GOT3 (cell line): ENCODE results near the gene GAS6.
A peak's percentile ranks its signal among the peaks of the same experiment; 100 is the strongest.

Source experiments
- DNase-seq: peaks from one replicate; lab custom pipeline; 2025; ENCODE audit warnings: mixed read lengths; lab: John Stamatoyannopoulos, UW

The GAS6 gene

DNA sequence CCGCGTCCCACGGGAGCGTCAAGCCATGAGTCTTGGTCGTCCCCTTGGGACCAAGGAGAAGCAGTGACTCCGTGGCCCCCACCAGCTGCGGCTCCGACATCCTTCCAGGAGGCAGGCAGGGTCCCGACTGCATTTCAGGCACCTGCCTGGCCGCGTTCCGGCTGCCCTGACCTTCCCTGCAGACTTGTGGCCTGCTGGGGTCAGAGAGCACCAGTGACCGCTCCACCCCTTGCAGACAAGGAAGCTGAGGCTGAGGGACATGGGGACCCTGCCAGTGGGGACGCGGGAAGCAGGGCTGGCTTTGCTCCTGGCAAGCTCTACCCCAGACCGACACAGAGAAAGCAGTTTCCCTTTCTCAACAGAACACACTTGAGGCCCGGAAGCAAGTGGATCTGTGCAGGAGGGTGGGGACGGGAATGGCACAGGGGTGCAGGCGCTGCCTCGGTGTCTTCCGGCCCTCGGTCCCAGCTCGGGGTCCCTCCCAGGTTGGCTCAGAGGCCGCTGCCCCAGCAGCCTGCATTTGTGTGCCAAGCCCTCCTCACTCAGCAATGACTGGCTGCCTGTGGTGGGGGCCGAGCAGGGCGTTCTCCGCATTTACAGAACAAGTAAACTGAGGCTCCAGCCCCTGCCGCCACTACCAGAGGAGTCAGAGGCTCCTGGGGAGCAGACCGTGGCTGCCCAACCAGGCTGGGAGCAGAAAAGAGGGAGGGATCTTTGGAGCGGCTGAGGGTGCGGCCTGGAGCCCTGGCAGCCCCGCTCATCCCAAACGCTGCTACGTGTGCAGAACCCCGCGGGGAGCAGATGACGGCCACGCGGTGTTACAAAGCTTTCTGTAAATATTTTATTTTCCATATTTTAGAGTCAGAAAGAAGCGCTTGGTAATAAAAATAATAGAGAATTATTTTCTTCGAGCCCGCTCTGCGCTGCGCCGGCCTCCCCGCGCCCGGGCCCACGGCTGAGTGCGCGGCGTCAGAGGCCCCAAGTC lies 43.9 kb downstream of the GAS6 start:
- no peak for DNase-seq

- no peak for DNase-seq
Measured at GRCh38 chr13:113819341-113819730, 44.5 kb downstream of the GAS6 start.

- DNase-seq, result no peak
Measured at GRCh38 chr13:113818700-113819295, 45.1 kb downstream of the GAS6 start.

GRCh38 chr13:113817860-113818691 lies 45.8 kb downstream of the GAS6 start:
- DNase-seq, result no peak

DNA sequence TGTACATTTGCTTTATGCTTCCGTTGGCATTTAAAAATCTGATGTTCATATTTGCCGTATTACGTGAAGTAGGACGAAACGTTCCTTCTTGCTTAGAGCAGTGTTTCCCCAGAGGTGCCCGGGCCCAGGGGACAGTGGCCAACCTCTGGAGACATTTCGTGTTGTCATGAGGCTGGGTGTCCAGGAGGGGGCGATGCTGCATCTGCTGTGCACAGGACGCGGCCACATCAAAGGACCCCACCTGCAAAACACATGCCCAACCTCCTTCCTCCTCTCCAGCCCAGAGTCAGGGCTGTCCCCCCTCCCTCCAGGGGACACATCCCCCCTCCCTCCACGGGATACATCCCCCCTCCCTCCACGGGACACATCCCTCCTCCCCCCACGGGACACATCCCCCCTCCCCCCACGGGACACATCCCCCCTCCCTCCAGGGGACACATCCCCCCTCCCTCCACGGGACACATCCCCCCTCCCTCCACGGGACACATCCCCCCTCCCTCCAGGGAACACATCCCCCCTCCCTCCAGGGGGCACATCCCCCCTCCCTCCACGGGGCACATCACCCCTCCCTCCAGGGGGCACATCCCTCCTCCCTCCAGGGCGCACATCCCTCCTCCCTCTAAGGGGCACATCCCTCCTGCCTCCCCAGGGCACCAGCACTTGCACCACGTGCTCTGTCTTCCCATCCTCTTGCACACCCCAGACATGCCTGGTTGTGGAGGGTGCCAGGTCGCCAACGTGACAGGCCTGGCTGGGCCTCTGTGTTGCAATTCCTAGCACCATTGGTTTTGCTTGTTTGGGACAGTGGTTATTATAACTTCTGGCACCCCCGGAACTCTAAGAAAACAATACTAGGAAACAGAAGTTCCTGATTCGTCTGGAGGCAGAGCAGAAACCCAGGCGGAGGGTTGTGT lies 46.7 kb downstream of the GAS6 start:
- DNase-seq, result peak; percentile 65

DNA sequence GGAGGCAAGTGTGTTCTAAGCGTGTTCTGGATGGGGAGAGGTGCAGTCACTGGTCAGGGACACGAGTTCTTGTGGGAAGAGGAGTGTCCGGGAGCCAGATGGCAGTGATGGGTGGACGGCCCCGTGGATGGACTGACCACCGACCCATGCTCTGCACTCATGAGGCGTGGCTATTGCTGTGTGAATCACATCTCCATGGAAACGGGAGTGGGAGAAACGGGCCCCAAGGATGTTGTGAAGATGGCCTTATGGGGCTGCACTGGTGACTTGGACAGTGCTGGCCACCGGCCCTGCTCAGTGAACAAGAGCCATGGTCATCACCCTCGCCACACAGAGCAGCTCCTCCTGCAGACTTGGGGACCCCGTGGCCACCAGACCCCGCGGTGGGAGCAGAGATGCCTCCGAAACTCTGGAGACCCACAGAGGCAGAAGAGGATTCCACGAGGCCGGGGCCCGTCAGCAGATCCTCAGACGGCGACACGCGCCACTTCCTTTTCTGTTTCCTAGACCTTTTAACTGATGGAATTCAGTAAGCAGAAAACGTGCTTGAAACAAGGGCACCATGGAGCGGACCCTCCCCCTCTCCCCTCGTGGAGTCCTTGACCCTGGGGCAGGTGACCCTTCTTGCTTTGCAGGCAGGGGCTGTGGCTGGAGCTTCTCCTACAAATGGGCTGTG lies 47.5 kb downstream of the GAS6 start:
- no peak for DNase-seq

DNA sequence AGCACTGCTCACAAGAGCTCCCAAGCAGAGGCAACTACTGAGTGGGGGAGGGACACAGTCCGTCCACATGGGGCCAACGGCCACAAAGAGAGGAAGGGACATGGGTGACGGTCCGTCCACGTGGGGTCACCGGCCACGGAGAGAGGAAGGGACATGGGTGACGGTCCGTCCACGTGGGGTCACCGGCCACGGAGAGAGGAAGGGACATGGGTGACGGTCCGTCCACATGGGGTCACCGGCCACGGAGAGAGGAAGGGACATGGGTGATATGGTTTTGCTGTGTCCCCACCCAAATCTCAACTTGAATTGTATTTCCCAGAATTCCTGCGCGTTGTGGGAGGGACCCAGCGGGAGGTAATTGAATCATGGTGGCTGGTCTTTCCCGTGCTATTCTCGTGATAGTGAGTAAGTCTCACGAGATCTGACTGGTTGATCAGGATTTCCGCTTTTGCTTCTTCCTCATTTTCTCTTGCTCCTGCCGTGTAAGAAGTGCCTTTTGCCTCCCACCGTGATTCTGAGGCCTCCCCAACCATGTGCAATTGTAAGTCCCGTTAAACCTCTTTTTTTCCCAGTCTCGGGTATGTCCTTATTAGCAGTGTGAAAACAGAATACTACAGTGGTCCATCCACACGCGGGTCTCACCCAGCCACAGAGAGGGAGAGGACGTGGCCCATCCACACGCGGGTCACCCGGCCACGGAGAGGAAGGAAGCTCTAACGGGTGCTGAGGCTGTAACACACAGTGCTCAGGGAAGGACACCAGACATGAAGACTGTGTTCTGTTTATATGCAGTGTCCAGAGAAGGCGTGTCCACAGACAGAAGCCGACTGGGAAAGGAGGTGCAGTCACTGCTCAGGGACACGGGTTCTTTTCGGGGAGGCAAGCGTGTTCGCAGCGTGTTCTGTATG lies 48.5 kb downstream of the GAS6 start:
- no peak for DNase-seq

DNA sequence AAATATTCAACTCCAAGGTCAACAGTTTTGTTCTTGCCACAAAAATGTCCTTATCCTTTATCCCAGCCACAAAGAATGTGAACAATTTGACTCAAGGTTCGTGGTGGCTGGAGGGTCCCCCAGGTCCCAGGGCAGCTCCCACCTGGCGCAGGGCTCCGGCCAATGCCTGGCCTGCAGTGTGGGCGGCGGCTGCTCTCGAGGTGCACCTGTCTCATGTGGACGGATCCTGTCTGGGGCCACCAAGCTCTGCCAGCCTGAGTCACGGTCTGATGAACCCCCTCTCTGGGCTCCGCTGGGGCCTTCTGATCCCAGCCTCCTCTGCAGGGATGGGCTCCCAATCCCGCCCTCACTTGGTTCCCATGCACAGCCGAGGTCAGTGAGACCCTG lies 49.4 kb downstream of the GAS6 start:
- DNase-seq, result no peak

- no peak for DNase-seq
Measured at GRCh38 chr13:113813749-113814434, 50.0 kb downstream of the GAS6 start.

- no peak for DNase-seq
Measured at GRCh38 chr13:113813070-113813748, 50.7 kb downstream of the GAS6 start.

DNA sequence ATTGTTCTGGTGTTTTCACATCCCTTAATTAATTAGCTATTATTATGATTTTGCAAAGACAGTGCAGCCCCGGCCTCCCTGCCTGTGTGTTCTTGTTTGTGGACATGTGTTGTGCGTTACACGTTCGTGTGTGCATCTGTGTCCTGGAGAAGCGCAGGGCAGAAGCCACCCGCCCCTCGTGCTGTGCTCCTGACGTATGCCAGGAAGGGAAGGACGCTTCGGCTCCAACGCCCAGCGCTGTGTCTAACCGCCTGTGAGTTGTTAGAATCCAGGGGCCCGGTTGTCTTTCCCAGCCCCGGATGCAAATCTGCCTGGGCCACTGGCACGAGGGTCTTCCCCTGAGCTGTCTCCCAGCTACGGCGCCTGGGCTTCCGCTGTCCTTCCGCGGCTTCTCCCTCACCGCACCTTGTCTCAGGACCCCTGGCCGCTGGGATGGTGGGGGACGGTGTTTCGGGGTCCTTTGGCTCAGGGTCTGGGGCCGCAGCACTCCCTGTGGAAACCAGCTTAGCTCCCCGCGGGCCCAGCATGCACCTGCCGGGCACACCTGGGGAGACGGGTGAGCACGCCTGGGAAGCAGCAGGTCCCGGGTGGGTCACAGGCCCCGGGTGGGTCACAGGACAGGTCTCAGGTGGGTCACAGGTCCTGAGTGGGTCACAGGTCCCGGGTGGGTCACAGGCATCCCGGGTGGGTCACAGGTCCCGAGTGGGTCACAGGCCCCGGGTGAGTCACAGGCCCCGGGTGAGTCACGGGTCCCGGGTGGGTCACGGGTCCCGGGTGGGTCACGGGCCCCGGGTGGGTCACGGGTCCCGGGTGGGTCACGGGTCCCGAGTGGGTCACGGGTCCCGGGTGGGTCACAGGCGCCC lies 51.5 kb downstream of the GAS6 start:
- no peak for DNase-seq

DNA sequence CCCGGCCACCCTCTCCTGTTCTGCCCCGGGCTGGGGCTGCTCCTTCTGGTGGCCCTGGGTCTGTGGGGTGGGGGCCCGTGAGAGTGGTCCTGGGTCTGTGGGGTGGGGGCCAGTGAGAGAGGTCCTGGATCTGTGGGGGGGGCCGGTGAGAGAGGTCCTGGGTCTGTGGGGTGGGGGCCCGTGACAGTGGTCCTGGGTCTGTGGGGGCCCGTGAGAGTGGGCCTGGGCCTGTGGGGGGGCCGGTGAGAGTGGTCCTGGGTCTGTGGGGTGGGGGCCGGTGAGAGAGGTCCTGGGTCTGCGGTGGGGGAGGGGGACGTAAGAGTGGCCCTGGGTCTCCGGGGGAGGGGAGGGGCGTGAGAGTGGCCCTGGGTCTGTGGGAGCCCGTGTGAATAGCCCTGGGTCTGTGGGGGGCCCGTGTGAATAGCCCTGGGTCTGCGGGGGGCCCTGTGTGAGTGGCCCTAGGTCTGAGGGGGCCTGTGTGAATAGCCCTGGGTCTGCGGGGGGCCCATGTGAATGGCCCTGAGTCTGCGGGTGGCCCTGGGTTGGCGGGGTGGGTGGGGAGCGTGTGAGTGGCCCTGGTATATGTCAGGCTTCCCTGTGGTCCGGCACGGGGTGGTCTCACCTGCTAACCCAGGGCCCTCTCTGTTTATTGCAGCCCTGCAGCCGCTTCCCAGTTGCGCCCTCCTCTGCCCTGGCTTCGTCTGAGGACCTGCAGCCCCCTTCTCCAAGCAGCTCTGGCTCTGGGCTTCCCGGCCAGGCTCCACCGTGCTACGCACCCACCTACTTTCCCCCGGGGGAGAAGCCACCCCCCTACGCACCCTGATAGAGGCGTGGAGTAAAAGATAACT lies 52.6 kb downstream of the GAS6 start:
- no peak for DNase-seq

DNA sequence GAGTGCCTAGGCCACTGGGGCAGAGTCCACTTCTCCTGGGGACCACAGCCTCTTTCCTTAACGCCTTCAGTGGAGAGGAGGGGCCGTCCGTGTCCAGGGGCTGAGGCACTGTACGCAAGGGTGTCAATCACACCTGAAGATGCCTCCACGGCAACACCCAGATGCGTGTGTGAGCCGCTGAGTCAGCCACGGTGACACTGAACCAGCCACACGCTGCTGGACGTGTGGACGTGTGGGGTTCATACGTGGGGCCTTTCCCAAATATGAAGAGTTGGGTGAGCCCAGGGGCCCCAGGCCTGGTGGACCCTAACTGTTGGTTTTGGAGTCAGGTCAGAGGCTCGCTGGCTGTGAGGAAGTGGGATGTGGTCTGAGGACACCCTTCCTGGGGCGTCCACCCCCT lies 53.2 kb downstream of the GAS6 start:
- no peak for DNase-seq

- DNase-seq, result no peak
Measured at GRCh38 chr13:113809934-113810333, 53.9 kb downstream of the GAS6 start.

DNA sequence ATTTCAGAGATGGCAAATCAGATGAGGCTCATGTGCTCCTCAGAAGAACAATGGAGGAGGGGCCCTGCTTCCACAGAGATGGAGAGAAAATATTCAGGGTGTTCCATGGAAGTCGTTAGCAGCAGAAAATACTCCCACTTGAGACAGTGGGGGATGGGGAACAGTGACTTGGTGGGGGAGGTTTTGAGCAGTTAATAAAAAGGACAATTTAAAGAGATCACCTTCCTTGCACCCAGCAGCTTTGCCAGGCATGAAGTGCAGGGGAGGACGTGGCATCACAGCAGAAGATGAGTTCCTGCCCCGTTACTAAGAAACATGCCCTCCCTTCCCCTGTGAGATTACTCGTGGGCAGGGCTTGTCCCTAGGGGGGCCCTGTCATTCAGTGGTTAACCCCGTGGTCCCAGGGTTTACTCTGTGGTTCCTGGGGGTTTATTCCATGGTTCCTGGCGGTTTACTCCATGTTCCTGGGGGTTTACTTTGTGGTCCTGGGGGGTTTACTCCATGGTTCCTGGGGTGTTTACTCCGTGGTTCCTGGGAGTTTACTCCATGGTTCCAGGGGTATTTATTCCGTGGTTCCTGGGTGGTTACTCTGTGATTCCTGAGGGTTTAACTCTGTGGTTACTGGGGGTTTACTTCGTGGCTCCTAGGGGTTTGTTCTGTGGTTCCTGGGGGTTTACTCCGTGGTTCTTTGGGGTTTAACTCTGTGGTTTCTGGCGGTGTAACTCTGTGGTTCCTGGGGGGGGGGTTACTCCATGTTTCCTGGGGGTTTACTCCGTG lies 55.6 kb downstream of the GAS6 start:
- no peak for DNase-seq

- no peak for DNase-seq
Measured at GRCh38 chr13:113806526-113806925, 57.4 kb downstream of the GAS6 start.
